A549 (cell line): Measurements from ENCODE around the gene SETD2. TPM values are rescaled to one million over a fixed set of nuclear protein-coding genes. Genes with fewer than 3 reads are reported as not detected.
"Not testable (repeated sequence)": the region's sequence is repeated elsewhere in the genome, so short reads cannot be mapped to it uniquely, and the experiment has no call there.

ENCODE experiments used
- ATAC-seq, 2 experiments: fragments of 200-7000 bp in 1 of 2; fragments of >200 bp in 1 of 2; cut with Nextera tagmentation in 1 of 2; cut with Tn5 transposase in 1 of 2; 3 replicates each; pipeline versions ENCODE4 v1.8.0 to v1.9.1; 2018 to 2020; ENCODE audit warnings: mild to moderate bottlenecking in 1 of 2, moderate library complexity in 1 of 2
- CTCF ChIA-PET: fragments of 300-600 bp; sonication (Branson Sonifier 250); formaldehyde crosslinking; extraction: SDS; loops from one replicate; lab custom pipeline; 2021; ENCODE audit warnings: antibody characterized with exemption, inconsistent platforms; lab: Yijun Ruan, JAX
- POLR2A ChIA-PET: fragments of 350-600 bp; formaldehyde crosslinking; extraction: SDS; loops from one replicate; lab custom pipeline; 2021; ENCODE audit warnings: antibody characterized with exemption, inconsistent platforms; lab: Yijun Ruan, JAX
- DNase-seq, 2 experiments: peaks; one replicate each; pipeline versions ENCODE4 v3.0.0 to v3.0.0-alpha.2; 2011 to 2016; ENCODE audit warnings: low read depth in 1 of 2, low spot score in 1 of 2
- FAIRE-seq: peaks from 2 replicates; lab custom pipeline; 2011; peaks lifted over from hg19 to GRCh38; lab: Jason Lieb, UNC
- H3K27ac ChIP-seq, 2 experiments: fragments of >200 bp; sonication (Bioruptor Twin); formaldehyde crosslinking; 3 replicates each; pipeline ENCODE4 v1.5.1; 2016 to 2017
- H3K4me1 ChIP-seq: fragments of >200 bp; sonication (Bioruptor Twin); formaldehyde crosslinking; 3 replicates; pipeline ENCODE4 v1.6.1; 2016
- H3K4me2 ChIP-seq: fragments of >200 bp; sonication (Bioruptor Twin); formaldehyde crosslinking; 3 replicates; pipeline ENCODE4 v1.6.1; 2016
- H3K4me3 ChIP-seq: fragments of >200 bp; sonication (Bioruptor Twin); formaldehyde crosslinking; 3 replicates; pipeline ENCODE4 v1.5.1; 2016
- H3K9me3 ChIP-seq: fragments of >200 bp; sonication (Bioruptor Twin); formaldehyde crosslinking; 3 replicates; pipeline ENCODE4 v1.6.1; 2016
- BHLHE40 ChIP-seq: IDR thresholded peaks from 2 replicates; pipeline ENCODE4 v1.6.1; 2012; ENCODE audit warnings: low read depth, low read length, inconsistent platforms
- EHMT2 ChIP-seq: fragments of 200-600 bp; sonication (generic); IDR thresholded peaks from 2 replicates; pipeline ENCODE4 v1.6.1; 2016; ENCODE audit warnings: antibody characterized with exemption, low read depth, mild to moderate bottlenecking, moderate library complexity
- ESRRA ChIP-seq: fragments of 150-350 bp; IDR thresholded peaks from 2 replicates; pipeline ENCODE4 v1.6.1; 2014; ENCODE audit warnings: mild to moderate bottlenecking, low read length, borderline replicate concordance
- FOSL2 ChIP-seq, 2 experiments: fragments of 450-650 bp in 1 of 2; fragments of >200 bp in 1 of 2; sonication (Bioruptor Twin) in 1 of 2; formaldehyde crosslinking; IDR thresholded peaks; 2 replicates each; pipeline versions ENCODE4 v1.5.0 to v1.6.1; 2016 to 2020; ENCODE audit warnings: mild to moderate bottlenecking in 1 of 2, moderate library complexity in 1 of 2
- FOXS1 ChIP-seq: fragments of 250-450 bp; sonication (Bioruptor Pico); IDR thresholded peaks from 2 replicates; pipeline ENCODE4 v1.5.0; 2020; ENCODE audit warnings: mild to moderate bottlenecking, moderate library complexity
- HEYL ChIP-seq: fragments of 250-450 bp; sonication (Bioruptor Pico); IDR thresholded peaks from 2 replicates; pipeline ENCODE4 v1.8.0; 2021; ENCODE audit warnings: mild to moderate bottlenecking, moderate library complexity
- HOXA7 ChIP-seq: fragments of 250-450 bp; sonication (Bioruptor Pico); IDR thresholded peaks from 2 replicates; pipeline ENCODE4 v1.5.0; 2020; ENCODE audit warnings: mild to moderate bottlenecking, moderate library complexity
- HOXB5 ChIP-seq: fragments of 250-450 bp; sonication (Bioruptor Pico); IDR thresholded peaks from 2 replicates; pipeline ENCODE4 v1.5.0; 2020; ENCODE audit warnings: mild to moderate bottlenecking, moderate library complexity
- JUNB ChIP-seq: fragments of >200 bp; sonication (Bioruptor Twin); formaldehyde crosslinking; IDR thresholded peaks from 2 replicates; pipeline ENCODE4 v1.6.1; 2016
- MAFK ChIP-seq: fragments of 450-650 bp; IDR thresholded peaks from 2 replicates; pipeline ENCODE4 v1.6.1; 2014; ENCODE audit not compliant: partially characterized antibody
- NPAS2 ChIP-seq: fragments of 250-450 bp; sonication (Bioruptor Pico); IDR thresholded peaks from 2 replicates; pipeline ENCODE4 v1.8.0; 2022; ENCODE audit warnings: mild to moderate bottlenecking, moderate library complexity, borderline replicate concordance
- PHF8 ChIP-seq: fragments of 200-600 bp; sonication (generic); IDR thresholded peaks from 2 replicates; pipeline ENCODE4 v1.6.1; 2016; ENCODE audit warnings: low read depth, mild to moderate bottlenecking, antibody characterized with exemption, moderate library complexity, borderline replicate concordance
- RARB ChIP-seq: fragments of 250-450 bp; sonication (Bioruptor Pico); IDR thresholded peaks from 2 replicates; pipeline ENCODE4 v1.8.0; 2021; ENCODE audit warnings: mild to moderate bottlenecking, moderate library complexity
- RNF2 ChIP-seq: fragments of 200-600 bp; sonication (generic); IDR thresholded peaks from 2 replicates; pipeline ENCODE4 v1.6.1; 2016; ENCODE audit warnings: low read depth, mild to moderate bottlenecking, antibody characterized with exemption, moderate library complexity, borderline replicate concordance
- SREBF2 ChIP-seq: fragments of 450-650 bp; IDR thresholded peaks from 2 replicates; pipeline ENCODE4 v1.6.1; 2014; ENCODE audit warnings: mild to moderate bottlenecking, moderate library complexity
- ZSCAN20 ChIP-seq: fragments of 250-450 bp; sonication (Bioruptor Pico); IDR thresholded peaks from 2 replicates; pipeline ENCODE4 v1.8.0; 2022; ENCODE audit warnings: mild to moderate bottlenecking, moderate library complexity
- WGBS: methylation state at CpG from one replicate; pipeline ENCODE4 v1.1.6; 2017; ENCODE audit errors: missing lambda C conversion rate; 5-methylcytosine and 5-hydroxymethylcytosine counted together
- polyA plus RNA-seq, 4 experiments: library from polyadenylated mRNA; depleted of rRNA in 3 of 4; stranded (reverse); fragments of >200 nt; fragmentation: RNase III in 1 of 4; extraction: RNeasy Plus Mini Kit Qiagen cat#74134 plus additional on column Dnase treatment in 1 of 4; gene quantifications; 2 replicates in 3 of 4; 3 replicates in 1 of 4; pipeline ENCODE4 v1.2.3, GENCODE V29; 2011 to 2017
- TF ChIP-seq, protein P1 (sequence below): IDR thresholded peaks from 2 replicates; pipeline ENCODE4 v1.6.1; 2012; ENCODE audit warnings: low read depth, borderline replicate concordance
- TF ChIP-seq, protein P2 (sequence below): fragments of >200 bp; sonication (Bioruptor Twin); formaldehyde crosslinking; IDR thresholded peaks from 3 replicates; pipeline ENCODE4 v1.6.1; 2016
- TF ChIP-seq, protein P3 (sequence below): IDR thresholded peaks from 2 replicates; pipeline ENCODE4 v1.6.1; 2012
- TF ChIP-seq, protein P4 (sequence below): fragments of 150-350 bp; IDR thresholded peaks from 2 replicates; pipeline ENCODE4 v1.6.1; 2014; ENCODE audit warnings: low read depth, mild to moderate bottlenecking, low read length

SETD2 gene
- polyA plus RNA-seq, 2 of the 4 experiments (the other 2 are of a cell fraction): 16.8 to 26.1 TPM

DNA sequence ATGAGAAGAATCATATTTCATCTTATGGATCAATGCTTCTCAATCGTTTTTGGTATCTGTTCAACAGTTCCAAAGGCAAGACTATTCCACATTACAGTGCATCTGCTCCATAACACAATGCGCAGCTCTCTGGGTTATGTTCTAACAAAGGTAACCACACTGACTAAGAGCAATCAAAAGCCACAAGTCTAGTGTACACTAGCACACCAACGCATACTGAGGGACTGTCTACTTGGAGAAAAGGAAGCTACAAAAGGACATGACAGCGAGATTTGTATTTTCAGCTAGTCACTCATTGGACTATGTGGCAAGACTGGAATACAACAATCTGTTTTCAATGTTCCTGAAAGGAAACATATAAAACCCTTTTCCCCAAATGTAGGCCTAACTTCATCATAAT lies 35.8 kb downstream of the SETD2 start:
- Histone ChIP-seq H3K4me3 (no peak overlapping the region), H3K4me1 (no peaks in the 10 kb centered on the region), H3K9me3 (no peaks in the 10 kb centered on the region), H3K27ac (no peak overlapping the region), H3K4me2 (no peak overlapping the region)
- 78% methylated on average over 4 of the region's 4 CpGs for WGBS
- TF ChIP-seq ESRRA: no peak
- TF ChIP-seq NPAS2 (CRISPR knock-in tag): no peak
- no peak for TF ChIP-seq FOXS1
- TF ChIP-seq JUNB: no peak
- TF ChIP-seq RNF2: no peak
- no peak for TF ChIP-seq MAFK
- no peak for TF ChIP-seq BHLHE40
- no peak for ATAC-seq
- ChIA-PET CTCF (interaction anchor here (0.8 kb wide), 1 partner anchor 17 kb away, joined by 3 read pairs; no protein-coding TSS in a partner anchor), POLR2A (no interaction called here)
- no peak for FAIRE-seq
- DNase-seq: no peak

DNA sequence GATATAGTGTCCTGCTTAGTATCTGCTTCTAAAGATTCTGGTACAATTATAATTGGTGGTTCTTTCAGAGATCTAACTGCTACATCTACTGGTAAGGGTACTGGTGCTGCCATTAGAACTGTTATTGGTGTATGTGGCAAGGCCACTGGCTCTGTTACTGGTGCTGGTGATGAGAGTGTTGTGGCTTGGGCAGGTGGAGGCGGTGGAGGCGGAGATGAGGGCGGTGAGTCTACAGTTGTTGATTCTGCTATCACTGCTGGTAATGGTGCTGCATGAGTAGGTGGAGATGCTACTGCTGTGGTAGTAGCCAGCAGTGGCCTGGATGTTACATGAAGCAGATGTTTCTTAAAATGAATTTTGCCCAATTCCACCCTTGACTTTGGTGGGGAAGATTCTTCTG lies 40.1 kb downstream of the SETD2 start:
- ATAC-seq: no peak
- FAIRE-seq: no peak
- no peak overlapping the region for H3K4me3 ChIP-seq
- H3K27ac ChIP-seq: no peak overlapping the region
- H3K4me2 ChIP-seq: no peak overlapping the region
- POLR2A ChIA-PET: no interaction called here
- CTCF ChIA-PET: no interaction called here
- 97% methylated on average over 3 of the region's 3 CpGs for WGBS
- H3K9me3 ChIP-seq: no peaks in the 10 kb centered on the region
- no peak for DNase-seq
- TF ChIP-seq RARB (CRISPR knock-in tag) (no peak), BHLHE40 (no peak), HOXA7 (CRISPR knock-in tag) (no peak), ZSCAN20 (CRISPR knock-in tag) (no peak), SREBF2 (no peak), HOXB5 (CRISPR knock-in tag) (no peak), PHF8 (no peak)
- TF ChIP-seq, protein P1, sequence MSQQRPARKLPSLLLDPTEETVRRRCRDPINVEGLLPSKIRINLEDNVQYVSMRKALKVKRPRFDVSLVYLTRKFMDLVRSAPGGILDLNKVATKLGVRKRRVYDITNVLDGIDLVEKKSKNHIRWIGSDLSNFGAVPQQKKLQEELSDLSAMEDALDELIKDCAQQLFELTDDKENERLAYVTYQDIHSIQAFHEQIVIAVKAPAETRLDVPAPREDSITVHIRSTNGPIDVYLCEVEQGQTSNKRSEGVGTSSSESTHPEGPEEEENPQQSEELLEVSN: no peak
- TF ChIP-seq, protein P2, sequence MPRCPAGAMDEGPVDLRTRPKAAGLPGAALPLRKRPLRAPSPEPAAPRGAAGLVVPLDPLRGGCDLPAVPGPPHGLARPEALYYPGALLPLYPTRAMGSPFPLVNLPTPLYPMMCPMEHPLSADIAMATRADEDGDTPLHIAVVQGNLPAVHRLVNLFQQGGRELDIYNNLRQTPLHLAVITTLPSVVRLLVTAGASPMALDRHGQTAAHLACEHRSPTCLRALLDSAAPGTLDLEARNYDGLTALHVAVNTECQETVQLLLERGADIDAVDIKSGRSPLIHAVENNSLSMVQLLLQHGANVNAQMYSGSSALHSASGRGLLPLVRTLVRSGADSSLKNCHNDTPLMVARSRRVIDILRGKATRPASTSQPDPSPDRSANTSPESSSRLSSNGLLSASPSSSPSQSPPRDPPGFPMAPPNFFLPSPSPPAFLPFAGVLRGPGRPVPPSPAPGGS: no peak
- H3K4me1 ChIP-seq: no peaks in the 10 kb centered on the region

DNA sequence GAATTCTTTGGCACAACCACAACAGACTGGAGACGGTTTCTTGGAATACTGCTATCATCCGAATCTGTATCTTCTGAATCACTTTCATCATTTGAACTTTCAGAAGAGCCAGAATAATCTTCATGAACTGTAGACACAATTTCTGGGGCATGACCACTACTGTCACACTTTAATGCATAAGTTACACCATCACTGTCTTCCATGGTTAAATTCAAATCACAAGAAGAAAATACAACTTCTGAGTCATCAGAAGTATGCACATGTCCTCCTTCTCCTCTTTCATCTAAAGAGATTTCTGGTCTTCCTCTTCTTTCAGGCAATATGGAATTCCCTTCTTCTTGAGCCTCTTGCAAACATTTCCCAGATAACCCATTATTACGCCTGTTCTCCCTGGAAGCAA lies 42.5 kb downstream of the SETD2 start:
- CTCF ChIA-PET: no interaction called here
- FAIRE-seq (no peak), ATAC-seq (no peak), DNase-seq (no peak)
- TF ChIP-seq, protein P3, sequence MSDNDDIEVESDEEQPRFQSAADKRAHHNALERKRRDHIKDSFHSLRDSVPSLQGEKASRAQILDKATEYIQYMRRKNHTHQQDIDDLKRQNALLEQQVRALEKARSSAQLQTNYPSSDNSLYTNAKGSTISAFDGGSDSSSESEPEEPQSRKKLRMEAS: no peak
- TF ChIP-seq FOSL2 (IDR thresholded peaks at IDR 0.05) (no peak), FOSL2 (CRISPR knock-in tag; IDR thresholded peaks at IDR 0.05) (no peak)
- POLR2A ChIA-PET: no interaction called here
- H3K4me2 ChIP-seq: no peak overlapping the region
- WGBS: 96% methylated on average over 3 of the region's 3 CpGs
- H3K9me3 ChIP-seq: no peaks in the 10 kb centered on the region
- no peaks in the 10 kb centered on the region for H3K4me1 ChIP-seq
- H3K4me3 ChIP-seq: no peak overlapping the region
- no peak overlapping the region for H3K27ac ChIP-seq

DNA sequence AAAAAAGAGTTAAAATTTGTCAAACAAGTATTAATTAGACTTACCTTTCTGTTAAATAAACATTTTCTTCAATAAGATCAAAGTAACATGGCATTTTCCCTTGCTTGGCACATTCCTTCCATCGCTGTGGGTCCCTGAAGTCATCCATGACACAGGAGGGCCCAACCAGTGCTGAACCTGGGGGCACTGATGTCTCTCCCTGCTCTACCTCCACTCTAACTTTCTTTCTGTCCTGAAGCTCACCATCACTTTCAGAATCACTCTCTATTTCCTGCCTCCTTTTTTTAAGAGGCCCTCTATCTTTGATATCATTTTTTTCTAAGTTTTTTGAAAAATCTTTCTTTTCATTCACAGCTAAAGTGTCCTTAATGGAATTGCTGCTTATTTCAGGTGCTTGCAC lies 43.8 kb downstream of the SETD2 start:
- no peak for FAIRE-seq
- WGBS: 89% methylated on average over 1 of the region's 1 CpG
- Histone ChIP-seq H3K4me3 (no peak overlapping the region), H3K27ac (no peak overlapping the region), H3K4me2 (no peak overlapping the region), H3K9me3 (no peaks in the 10 kb centered on the region), H3K4me1 (no peaks in the 10 kb centered on the region)
- CTCF ChIA-PET: interaction anchor here (1.1 kb wide), 1 partner anchor 22 kb away, joined by 3 read pairs; no protein-coding TSS in a partner anchor
- ATAC-seq: no peak
- no peak for TF ChIP-seq HOXA7 (CRISPR knock-in tag)
- TF ChIP-seq, protein P4, sequence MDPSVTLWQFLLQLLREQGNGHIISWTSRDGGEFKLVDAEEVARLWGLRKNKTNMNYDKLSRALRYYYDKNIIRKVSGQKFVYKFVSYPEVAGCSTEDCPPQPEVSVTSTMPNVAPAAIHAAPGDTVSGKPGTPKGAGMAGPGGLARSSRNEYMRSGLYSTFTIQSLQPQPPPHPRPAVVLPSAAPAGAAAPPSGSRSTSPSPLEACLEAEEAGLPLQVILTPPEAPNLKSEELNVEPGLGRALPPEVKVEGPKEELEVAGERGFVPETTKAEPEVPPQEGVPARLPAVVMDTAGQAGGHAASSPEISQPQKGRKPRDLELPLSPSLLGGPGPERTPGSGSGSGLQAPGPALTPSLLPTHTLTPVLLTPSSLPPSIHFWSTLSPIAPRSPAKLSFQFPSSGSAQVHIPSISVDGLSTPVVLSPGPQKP: no peak
- TF ChIP-seq HEYL: no peak
- no peak for TF ChIP-seq EHMT2
- TF ChIP-seq FOXS1: no peak
- TF ChIP-seq JUNB: no peak
- POLR2A ChIA-PET: no interaction called here
- DNase-seq: no peak

DNA sequence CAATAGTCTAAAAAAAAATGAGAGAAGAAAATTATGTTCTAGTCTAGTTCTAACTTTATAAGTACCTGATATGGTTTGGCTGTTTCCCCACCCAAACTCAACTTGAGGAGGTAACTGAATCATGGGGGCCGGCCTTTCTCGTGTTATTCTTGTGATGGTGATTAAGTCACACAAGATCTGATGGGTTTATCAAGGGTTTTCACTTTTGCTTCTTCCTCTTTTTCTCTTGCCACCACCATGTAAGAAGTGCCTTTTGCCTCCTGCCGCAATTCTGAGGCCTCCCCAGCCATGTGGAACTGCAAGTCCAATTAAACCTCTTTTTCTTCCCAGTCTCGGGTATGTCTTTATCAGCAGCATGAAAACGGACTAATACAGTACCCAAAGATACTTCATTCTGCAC lies 44.5 kb downstream of the SETD2 start:
- H3K4me1 ChIP-seq, POLR2A ChIA-PET, CTCF ChIA-PET, H3K4me2 ChIP-seq, H3K9me3 ChIP-seq, ATAC-seq, H3K4me3 ChIP-seq, FAIRE-seq, H3K27ac ChIP-seq, DNase-seq: not testable (repeated sequence)
- 91% methylated on average over 5 of the region's 5 CpGs for WGBS
